Measurements from ENCODE around the gene OR2W1.

OR2W1 gene

DNA sequence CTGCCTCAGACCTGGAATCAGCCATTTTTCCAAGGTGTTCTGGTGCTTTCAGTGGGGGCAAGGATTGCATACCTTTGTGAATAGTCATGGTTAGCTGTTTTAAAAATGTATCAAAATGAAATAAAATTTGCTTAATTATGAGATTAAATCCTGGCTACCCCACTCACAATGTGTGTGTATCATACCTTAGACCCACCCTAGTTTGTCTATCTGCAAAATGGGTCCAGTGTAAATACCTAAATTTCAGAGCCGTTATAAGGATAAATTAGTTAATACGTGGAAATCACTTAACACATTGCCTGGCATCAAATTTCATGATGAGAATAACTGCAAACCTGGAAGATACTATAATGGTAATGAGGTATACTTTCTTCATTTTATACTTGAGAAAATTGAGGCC, 36.9 kb downstream of the OR2W1 start:
- H3K4me3 ChIP-seq (ENCODE audit: low read depth, low read length): no peak overlapping the region
- TF ChIP-seq, protein P1, sequence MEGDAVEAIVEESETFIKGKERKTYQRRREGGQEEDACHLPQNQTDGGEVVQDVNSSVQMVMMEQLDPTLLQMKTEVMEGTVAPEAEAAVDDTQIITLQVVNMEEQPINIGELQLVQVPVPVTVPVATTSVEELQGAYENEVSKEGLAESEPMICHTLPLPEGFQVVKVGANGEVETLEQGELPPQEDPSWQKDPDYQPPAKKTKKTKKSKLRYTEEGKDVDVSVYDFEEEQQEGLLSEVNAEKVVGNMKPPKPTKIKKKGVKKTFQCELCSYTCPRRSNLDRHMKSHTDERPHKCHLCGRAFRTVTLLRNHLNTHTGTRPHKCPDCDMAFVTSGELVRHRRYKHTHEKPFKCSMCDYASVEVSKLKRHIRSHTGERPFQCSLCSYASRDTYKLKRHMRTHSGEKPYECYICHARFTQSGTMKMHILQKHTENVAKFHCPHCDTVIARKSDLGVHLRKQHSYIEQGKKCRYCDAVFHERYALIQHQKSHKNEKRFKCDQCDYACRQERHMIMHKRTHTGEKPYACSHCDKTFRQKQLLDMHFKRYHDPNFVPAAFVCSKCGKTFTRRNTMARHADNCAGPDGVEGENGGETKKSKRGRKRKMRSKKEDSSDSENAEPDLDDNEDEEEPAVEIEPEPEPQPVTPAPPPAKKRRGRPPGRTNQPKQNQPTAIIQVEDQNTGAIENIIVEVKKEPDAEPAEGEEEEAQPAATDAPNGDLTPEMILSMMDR (IDR thresholded peaks at IDR 0.05; ENCODE audit: insufficient read depth, low read depth, low read length, missing control alignments): no peak
- no peak for DNase-seq (ENCODE audit: low read depth)

DNA sequence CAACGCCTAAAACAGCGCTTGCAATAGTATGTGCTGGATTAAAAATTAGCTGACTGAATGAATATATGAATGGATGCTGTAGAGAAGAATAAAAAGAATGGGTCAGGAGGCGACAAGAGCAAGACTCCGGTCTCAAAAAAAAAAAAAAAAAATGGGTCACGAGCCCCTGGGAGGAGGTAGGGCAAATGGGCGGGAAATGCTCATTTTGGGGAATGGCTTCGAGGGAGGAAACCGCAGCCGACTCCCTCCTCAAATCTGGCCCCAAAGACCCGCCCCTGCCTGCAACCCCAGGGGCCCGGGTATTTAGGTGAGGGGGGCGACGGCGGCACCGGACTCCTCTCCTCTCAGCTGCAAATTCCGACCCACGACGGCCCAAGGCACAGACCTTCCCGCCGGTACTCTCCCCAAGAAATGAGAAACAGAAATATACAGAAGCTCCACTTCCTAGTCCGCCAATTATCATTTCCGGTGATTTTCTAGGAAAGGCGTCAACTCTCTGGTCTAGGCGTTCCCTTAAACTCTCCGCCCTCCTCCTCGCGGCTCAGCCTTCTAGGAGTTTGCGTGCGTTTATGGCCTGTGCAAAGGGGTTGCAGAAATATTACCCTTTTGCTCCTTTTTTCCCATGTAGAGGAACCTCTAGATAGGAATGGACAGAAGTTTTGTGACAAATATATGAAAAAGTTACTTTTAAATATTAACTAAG, 39.6 kb downstream of the OR2W1 start, which contains the start of gene ZNF311:
Gene ZNF311, minus strand, starts transcription at position 133 of the 703 bp plus-strand sequence. CDS start 1,361 bp downstream, outside the sequence.
- no peak for DNase-seq (ENCODE audit: low read depth)
- H3K4me3 ChIP-seq (ENCODE audit: low read depth, low read length): no peak within 1 kb of the TSS
- TF ChIP-seq, protein P1 (IDR thresholded peaks at IDR 0.05; ENCODE audit: insufficient read depth, low read depth, low read length, missing control alignments): no peak

DNA sequence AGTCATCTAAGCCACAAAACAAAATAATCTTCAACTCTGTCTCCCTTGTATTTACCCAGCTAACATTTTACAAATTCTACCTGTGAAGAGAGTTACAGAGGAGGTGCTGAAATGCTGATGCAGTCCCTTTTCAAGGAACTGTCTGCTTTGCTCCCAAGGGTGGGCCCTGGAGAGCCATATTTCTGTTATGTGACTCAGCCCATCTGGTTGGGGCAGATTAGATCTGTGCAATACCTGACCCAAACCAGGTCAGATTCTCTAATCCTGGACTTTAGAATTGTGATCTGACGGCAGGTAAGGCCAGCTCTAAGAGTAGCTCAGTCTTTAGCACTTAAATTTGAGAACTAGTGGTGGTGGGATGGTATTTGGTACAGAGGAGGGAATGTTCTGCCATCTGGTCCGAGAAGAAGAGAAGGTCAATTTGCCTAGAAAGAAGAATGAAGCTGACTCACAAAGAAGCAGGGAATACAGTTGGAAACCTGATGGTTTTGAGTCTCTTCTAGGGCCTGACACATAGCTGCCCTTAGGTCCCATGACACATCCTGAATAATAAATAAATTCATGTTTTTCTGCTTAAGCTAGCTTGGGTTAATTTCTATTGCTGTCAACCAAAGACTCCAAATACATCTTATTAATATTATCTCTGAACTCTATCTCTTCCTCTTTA, 48.0 kb downstream of the OR2W1 start:
- TF ChIP-seq, protein P1 (IDR thresholded peaks at IDR 0.05; ENCODE audit: insufficient read depth, low read depth, low read length, missing control alignments): no peak
- H3K4me3 ChIP-seq (ENCODE audit: low read depth, low read length): no peak overlapping the region
- DNase-seq (ENCODE audit: low read depth): no peak

DNA sequence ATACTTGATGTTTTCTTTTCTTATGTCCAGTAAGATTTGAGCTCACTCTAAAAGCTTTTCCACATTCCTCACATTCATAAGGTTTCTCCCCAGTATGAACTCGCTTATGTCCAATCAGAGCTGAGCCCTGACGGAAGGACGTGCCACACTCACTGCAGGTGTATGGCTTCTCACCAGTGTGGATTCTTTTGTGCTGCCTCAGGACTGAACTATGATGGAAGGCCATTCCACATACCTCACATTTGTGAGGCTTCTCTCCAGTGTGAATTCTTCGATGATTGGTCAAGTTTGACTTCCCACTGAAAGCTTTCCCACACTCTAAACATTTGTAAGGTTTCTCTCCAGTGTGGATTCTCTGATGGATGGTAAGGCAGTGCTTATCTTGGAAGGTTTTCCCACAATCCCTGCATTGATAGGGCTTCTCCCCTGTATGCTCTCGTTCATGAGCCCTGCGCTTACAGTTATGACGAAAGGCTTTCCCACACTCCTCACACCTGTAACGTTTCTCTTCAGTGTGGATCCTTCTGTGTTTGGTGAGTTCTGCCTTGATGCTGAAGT, 49.8 kb downstream of the OR2W1 start:
- DNase-seq (ENCODE audit: low read depth): no peak
- H3K4me3 ChIP-seq (ENCODE audit: low read depth, low read length): no peak overlapping the region
- TF ChIP-seq, protein P1 (IDR thresholded peaks at IDR 0.05; ENCODE audit: insufficient read depth, low read depth, low read length, missing control alignments): no peak
